VCaP (cell line): ENCODE data around the gene ALPP.
"Not testable (repeated sequence)": the region's sequence is repeated elsewhere in the genome, so short reads cannot be mapped to it uniquely, and the experiment has no call there.

Source experiments
- H3K27ac ChIP-seq: fragments of 450-650 bp; 2 replicates; pipeline ENCODE4 v1.5.1; 2017
- CTCF ChIP-seq: fragments of 450-650 bp; conservative IDR thresholded peaks from 2 replicates; pipeline ENCODE4 v1.5.1; 2017; ENCODE audit warnings: mild to moderate bottlenecking, moderate library complexity

The ALPP gene

GRCh38 chr2:232388324-232388891, 9.9 kb downstream of the ALPP start:
- H3K27ac ChIP-seq, result no peak overlapping the region
- TF ChIP-seq CTCF, result no peak

GRCh38 chr2:232389327-232389726, 10.8 kb downstream of the ALPP start:
- TF ChIP-seq CTCF, result no peak
- H3K27ac ChIP-seq, result no peak overlapping the region

GRCh38 chr2:232390661-232391060, 12.1 kb downstream of the ALPP start:
- H3K27ac ChIP-seq, result no peak overlapping the region
- no peak for TF ChIP-seq CTCF

GRCh38 chr2:232393556-232393955, 15.0 kb downstream of the ALPP start:
- no peak overlapping the region for H3K27ac ChIP-seq
- no peak for TF ChIP-seq CTCF

- H3K27ac ChIP-seq, result not testable (repeated sequence)
Measured at GRCh38 chr2:232394431-232394830, 15.9 kb downstream of the ALPP start.

- TF ChIP-seq CTCF, result no peak
- H3K27ac ChIP-seq, result no peak overlapping the region
Measured at GRCh38 chr2:232395586-232395985, 17.0 kb downstream of the ALPP start.

GRCh38 chr2:232396683-232397082, 18.1 kb downstream of the ALPP start:
- no peak overlapping the region for H3K27ac ChIP-seq
- no peak for TF ChIP-seq CTCF

- no peak overlapping the region for H3K27ac ChIP-seq
- TF ChIP-seq CTCF, result no peak
Measured at GRCh38 chr2:232398293-232399034, 19.9 kb downstream of the ALPP start.
